NK-92 (cell line): ENCODE measurements around the gene SERPINA3.
"Not testable (repeated sequence)": the region's sequence is repeated elsewhere in the genome, so short reads cannot be mapped to it uniquely, and the experiment has no call there.

ENCODE experiments used
- DNase-seq: peaks from one replicate; lab custom pipeline; 2025; ENCODE audit not compliant: unreplicated experiment; lab: John Stamatoyannopoulos, UW

SERPINA3 gene

DNA sequence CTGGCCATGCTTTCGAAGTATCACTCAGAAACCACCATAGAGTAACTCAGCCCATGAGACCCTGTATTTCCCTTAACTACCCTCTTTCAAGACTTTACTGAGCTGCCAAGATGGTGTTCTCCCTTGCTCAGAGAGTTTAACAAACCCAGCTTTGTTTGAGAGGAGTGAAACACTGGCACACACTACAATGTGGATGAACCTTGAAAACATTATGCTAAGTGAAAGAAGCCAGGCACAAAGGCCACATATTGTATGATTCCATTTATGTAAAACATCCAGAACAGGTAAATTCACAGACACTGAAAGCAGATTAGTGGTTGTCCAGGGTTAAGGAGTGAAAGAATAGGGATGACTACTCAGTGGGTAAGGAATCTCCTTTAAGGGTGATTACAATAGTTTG lies 18.9 kb downstream of the SERPINA3 start:
- no peak for DNase-seq

GRCh38 chr14:94631536-94632304 lies 19.5 kb downstream of the SERPINA3 start:
- DNase-seq, result no peak

DNA sequence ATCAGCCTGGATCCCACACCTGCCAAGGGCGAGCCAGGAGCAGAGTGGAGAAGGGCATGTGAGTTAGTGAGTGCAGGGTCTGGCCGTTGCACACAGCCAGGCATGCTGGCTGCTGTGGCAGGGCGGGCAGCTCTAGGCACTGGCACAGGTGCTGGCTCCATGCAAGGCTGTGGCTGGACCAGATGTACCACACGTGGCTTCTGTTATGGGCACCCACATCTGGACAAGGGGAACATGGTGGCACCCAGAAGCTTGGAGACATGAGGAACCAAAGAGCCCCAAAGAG lies 20.1 kb downstream of the SERPINA3 start:
- no peak for DNase-seq

- no peak for DNase-seq
These were observed 20.9 kb downstream of the SERPINA3 start for GRCh38 chr14:94633121-94633520.

DNA sequence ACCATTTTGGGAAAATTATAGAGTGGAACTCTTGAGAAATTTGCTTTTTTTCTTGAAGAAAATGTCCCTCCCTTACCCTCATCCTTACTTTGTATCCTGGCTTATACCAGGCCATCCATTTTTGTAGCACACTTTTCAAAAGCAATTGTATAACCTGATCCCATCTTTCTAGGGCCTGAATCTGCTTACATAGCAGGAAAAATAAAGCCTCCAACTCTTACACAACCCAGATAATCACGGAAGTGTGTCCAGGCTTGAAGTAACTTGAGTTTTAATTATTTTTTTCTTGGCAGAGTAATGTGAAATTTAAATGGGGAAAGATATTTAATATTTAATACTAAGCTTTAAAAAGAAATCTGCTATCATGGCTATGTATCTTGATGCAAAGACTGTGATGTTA lies 23.0 kb downstream of the SERPINA3 start:
- DNase-seq, result no peak

GRCh38 chr14:94636744-94637412 lies 24.7 kb downstream of the SERPINA3 start:
- no peak for DNase-seq

DNA sequence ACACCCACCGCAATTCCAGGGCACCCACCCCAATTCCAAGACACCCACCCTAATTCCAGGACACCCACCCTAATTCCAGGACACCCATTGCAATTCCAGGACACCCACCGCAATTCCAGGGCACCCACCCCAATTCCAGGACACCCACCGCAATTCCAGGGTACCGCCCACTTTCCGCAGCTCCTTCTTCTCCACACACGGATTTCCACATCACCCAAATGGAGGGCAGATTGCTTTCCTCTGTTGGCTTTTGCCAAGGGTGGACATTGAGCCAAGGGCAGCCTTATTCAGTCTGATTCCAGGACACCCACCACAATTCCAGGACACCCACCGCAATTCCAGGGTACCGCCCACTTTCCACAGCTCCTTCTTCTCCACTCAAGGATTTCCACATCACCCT lies 25.6 kb downstream of the SERPINA3 start:
- not testable (repeated sequence) for DNase-seq

DNA sequence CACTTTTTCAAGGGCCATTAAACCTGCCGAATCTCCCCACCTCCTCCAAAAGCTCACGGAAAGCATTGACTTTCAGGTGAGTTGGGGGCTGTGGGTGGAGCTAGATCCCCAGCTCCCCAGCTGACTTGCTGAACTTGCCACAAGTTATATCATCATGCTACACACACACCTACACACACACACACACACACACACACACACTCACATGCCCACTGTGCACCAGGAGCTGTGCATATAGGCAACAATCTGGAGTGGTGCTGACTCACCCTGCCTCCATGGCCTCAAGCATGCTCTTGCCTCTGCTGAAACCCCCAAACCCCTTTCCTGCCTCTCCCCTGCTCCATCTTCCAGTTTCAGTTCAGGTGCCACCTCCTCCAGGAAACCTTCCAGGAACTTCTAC lies 26.1 kb downstream of the SERPINA3 start:
- no peak for DNase-seq

GRCh38 chr14:94638961-94639817 lies 27.0 kb downstream of the SERPINA3 start:
- no peak for DNase-seq

GRCh38 chr14:94640721-94641631 lies 28.8 kb downstream of the SERPINA3 start:
- no peak for DNase-seq

DNA sequence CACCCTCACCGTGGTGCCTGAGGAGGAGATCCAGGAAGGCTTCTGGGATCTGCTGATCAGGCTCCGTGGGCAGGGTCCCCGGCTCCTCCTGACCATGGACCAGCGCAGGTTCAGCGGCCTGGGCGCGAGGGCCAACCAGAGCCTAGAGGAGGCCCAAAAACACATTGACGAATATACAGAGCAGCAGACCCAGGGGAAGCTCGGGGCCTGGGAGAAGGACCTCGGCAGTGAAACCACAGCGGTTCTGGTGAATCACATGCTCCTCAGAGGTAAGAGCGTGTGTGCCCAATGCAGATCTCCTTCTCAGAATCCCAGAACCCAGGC lies 29.4 kb downstream of the SERPINA3 start:
- no peak for DNase-seq

DNA sequence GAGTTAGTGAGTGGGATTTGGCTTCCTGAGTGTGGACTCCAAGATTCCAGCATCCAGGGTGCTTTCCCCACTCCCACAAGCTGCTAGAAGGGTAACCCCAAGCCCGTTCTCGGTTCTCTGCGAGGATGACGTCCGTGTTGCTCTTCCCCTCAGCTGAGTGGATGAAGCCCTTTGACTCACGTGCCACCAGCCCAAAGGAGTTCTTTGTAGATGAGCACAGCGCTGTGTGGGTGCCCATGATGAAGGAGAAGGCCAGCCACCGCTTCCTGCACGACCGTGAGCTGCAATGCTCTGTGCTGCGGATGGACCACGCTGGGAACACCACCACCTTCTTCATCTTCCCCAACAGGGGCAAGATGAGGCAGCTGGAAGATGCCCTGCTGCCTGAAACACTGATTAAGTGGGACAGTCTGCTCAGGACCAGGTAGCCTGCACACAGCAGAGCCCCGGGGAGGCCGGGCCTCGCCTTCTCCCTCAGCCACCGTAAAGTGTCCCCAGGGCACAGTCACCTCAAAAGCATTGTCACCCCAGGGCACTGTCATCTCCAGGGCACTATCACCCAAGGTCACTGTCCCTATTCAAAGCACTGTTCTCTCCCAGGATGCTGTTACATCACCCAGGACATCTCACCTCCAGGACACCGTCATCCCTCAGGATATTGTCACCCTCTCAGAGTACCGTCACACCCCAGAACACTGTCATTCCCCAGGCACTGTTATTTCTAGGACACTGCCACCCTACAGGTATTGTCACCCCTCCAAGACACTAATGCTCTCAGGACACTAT lies 31.3 kb downstream of the SERPINA3 start:
- no peak for DNase-seq

DNA sequence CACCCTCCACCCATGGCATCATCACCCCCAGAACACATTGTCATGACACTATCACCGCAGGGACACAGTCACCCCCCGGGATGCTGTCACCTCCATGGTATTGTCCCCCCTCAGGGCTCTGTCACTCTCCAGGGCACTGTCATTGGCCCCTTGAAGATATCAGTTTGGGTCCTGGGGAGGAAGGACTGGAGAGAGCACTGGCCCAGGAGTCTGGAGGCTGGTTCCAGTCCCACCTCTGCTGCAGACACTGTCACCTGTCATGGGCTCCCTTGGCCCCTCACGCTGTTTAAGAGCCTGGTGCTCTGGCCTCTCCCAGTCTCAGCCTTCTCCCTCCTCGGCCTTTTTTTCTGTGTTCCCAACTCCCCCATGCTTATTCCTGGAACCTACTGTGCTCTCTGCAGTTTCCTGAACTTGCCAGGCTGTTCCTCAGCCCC lies 31.9 kb downstream of the SERPINA3 start:
- DNase-seq, result no peak

GRCh38 chr14:94646066-94646465 lies 33.9 kb downstream of the SERPINA3 start:
- no peak for DNase-seq

GRCh38 chr14:94646481-94646880 lies 34.3 kb downstream of the SERPINA3 start:
- DNase-seq, result no peak

GRCh38 chr14:94648801-94649200 lies 36.6 kb downstream of the SERPINA3 start:
- DNase-seq, result no peak

GRCh38 chr14:94649543-94650443 lies 37.6 kb downstream of the SERPINA3 start:
- DNase-seq, result no peak

- no peak for DNase-seq
These were observed 38.2 kb downstream of the SERPINA3 start for GRCh38 chr14:94650444-94650775.
